Activated CD4-positive, alpha-beta T cell treated with anti-CD3 and anti-CD28 coated beads for 36 hours (primary cell): ENCODE results near the gene SLC16A11. TPM values are rescaled to one million over a fixed set of nuclear protein-coding genes. Genes with fewer than 3 reads are reported as not detected.
A peak's percentile ranks its signal among the peaks of the same experiment; 100 is the strongest.

ENCODE experiments used
- ATAC-seq: fragments of 200-7000 bp; cut with Tn5 transposase; one replicate; pipeline ENCODE4 v1.10.0; 2021; ENCODE audit warnings: mild to moderate bottlenecking, moderate library complexity
- CTCF ChIA-PET: fragments of 350-600 bp; sonication (Branson Sonifier 250); formaldehyde crosslinking; loops from one replicate; lab custom pipeline; 2021; ENCODE audit warnings: antibody characterized with exemption; lab: Charles Lee
- POLR2A ChIA-PET: fragments of 350-600 bp; sonication (Branson Sonifier 250); formaldehyde crosslinking; loops from one replicate; lab custom pipeline; 2021; ENCODE audit warnings: antibody characterized with exemption, inconsistent platforms; lab: Charles Lee
- DNase-seq: peaks from one replicate; pipeline ENCODE4 v3.0.0-alpha.2; 2020
- H3K27ac Mint-ChIP-seq: one replicate; pipeline ENCODE4 v1.8.0; 2021; ENCODE audit warnings: mixed read lengths
- H3K27me3 Mint-ChIP-seq: one replicate; pipeline ENCODE4 v1.8.0; 2021; ENCODE audit warnings: mixed read lengths
- H3K36me3 Mint-ChIP-seq: one replicate; pipeline ENCODE4 v1.8.0; 2021; ENCODE audit warnings: low read depth, mixed read lengths
- H3K4me1 Mint-ChIP-seq: one replicate; pipeline ENCODE4 v1.8.0; 2021; ENCODE audit warnings: mixed read lengths
- H3K4me3 Mint-ChIP-seq: one replicate; pipeline ENCODE4 v1.8.0; 2021; ENCODE audit warnings: mild to moderate bottlenecking, moderate library complexity, mixed read lengths
- H3K9me3 Mint-ChIP-seq: one replicate; pipeline ENCODE4 v1.8.0; 2021; ENCODE audit warnings: low read depth, mixed read lengths
- intact Hi-C, 2 experiments: fragments of 100-400 bp; cut with DNase I in 1 of 2; cut with micrococcal nuclease in 1 of 2; formaldehyde crosslinking; loops; one replicate each; pipeline versions ENCODE4 v1.14.2 to v1.15.1; 2022 to 2024; cut with DNase I, micrococcal nuclease
- total RNA-seq, 2 experiments: library from RNA; stranded (reverse); gene quantifications; one replicate each; pipeline ENCODE4 v1.2.3, GENCODE V29; 2021

The SLC16A11 gene
- total RNA-seq, 2 experiments from 2014 or later: 1.2 to 1.5 TPM

GRCh38 chr17:7017827-7018200 lies 26.1 kb downstream of the SLC16A11 start:
- H3K4me1 Mint-ChIP-seq: peaks cover 51% of the 10 kb centered on the region
- H3K9me3 Mint-ChIP-seq: no peaks in the 10 kb centered on the region
- ATAC-seq (no peak), DNase-seq (peak; percentile 41)
- H3K27ac Mint-ChIP-seq: no peak overlapping the region
- H3K27me3 Mint-ChIP-seq: peaks cover 5% of the 10 kb centered on the region
- no peak overlapping the region for H3K4me3 Mint-ChIP-seq
- intact Hi-C loops: loop anchor here in 1 of 2 experiments (10.0 kb wide), 1 partner anchor 467 kb away; the partner anchor contains the start of genes POLR2A and SLC35G6
- CTCF ChIA-PET: no interaction called here
- peaks cover 28% of the 10 kb centered on the region for H3K36me3 Mint-ChIP-seq
- POLR2A ChIA-PET: no interaction called here

GRCh38 chr17:7016886-7017826 lies 26.7 kb downstream of the SLC16A11 start:
- ChIA-PET POLR2A (no interaction called here), CTCF (interaction anchor here (0.7 to 2.0 kb wide), 4 partner anchors 13 to 106 kb away, joined by 4 to 6 read pairs (median 4); no protein-coding TSS in a partner anchor)
- peaks cover 1% of the 10 kb centered on the region for H3K27me3 Mint-ChIP-seq
- intact Hi-C loops: loop anchor here in 1 of 2 experiments (10.0 kb wide), 1 partner anchor 468 kb away; the partner anchor contains the start of genes POLR2A and SLC35G6
- peaks cover 29% of the 10 kb centered on the region for H3K36me3 Mint-ChIP-seq
- ATAC-seq (no peak), DNase-seq (no peak)
- peaks cover 45% of the 10 kb centered on the region for H3K4me1 Mint-ChIP-seq
- H3K9me3 Mint-ChIP-seq: no peaks in the 10 kb centered on the region
- H3K4me3 Mint-ChIP-seq: no peak overlapping the region
- peak overlapping the region; percentile 74 for H3K27ac Mint-ChIP-seq

GRCh38 chr17:7016418-7016817 lies 27.5 kb downstream of the SLC16A11 start:
- POLR2A ChIA-PET: no interaction called here
- DNase-seq (peak; percentile 46), ATAC-seq (no peak)
- CTCF ChIA-PET: interaction anchor here (0.6 to 2.0 kb wide), 5 partner anchors 12 to 106 kb away, joined by 3 to 6 read pairs (median 4); no protein-coding TSS in a partner anchor
- intact Hi-C loops: loop anchor here in 1 of 2 experiments (10.0 kb wide), 1 partner anchor 468 kb away; the partner anchor contains the start of genes POLR2A and SLC35G6
- Mint-ChIP-seq H3K4me3 (peak overlapping the region; percentile 92), H3K27me3 (no peaks in the 10 kb centered on the region), H3K9me3 (no peaks in the 10 kb centered on the region), H3K4me1 (peaks cover 42% of the 10 kb centered on the region), H3K36me3 (peaks cover 30% of the 10 kb centered on the region), H3K27ac (peak overlapping the region; percentile 94)

DNA sequence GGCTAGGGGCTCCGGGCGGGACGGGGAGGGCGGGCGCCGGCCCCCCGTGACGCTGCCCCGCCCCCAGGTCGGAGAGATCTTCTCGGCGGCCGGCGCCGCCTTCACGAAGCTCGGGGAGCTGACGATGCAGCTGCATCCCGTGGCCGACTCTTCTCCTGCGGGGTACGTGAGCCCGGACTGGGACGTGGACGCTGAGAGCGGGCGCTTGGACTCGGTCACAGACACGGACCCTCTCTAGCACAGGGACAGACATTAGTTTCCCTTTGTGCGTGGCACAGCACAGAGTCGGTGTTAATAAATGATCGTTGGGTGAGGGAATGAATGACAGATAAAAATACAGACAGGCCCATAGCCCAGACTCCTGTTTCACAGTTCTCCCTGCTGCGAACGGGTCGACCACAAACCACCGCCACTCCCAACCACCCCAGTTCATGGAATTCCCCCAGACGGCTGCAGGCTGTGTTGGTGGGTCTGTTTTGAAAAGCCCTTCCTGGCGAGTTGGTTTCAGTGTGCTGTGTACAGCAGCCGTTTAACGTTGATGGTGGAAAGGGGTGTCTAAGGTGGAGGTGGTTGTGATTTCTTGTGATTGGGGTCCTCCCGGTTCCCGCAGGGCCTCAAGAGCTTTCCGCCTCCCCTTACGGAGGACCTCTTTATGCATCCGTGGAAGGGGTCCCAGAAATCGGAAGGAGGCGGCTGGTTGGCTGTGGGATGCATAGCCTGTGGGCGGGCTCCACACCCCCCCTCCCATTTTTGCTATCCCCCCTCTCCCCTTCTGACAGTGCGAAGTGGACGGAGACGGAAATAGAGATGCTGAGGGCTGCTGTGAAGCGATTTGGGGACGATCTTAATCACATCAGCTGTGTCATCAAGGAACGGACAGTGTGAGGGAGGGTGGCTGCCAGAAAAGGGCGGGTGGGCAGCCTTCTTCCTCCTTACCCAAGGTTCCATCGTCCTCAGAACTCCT lies 28.6 kb downstream of the SLC16A11 start:
- DNase-seq (peak; percentile 86), ATAC-seq (peak; percentile 18)
- peak overlapping the region; percentile 94 for H3K27ac Mint-ChIP-seq
- peaks cover 30% of the 10 kb centered on the region for H3K36me3 Mint-ChIP-seq
- peak overlapping the region; percentile 92 for H3K4me3 Mint-ChIP-seq
- no peaks in the 10 kb centered on the region for H3K27me3 Mint-ChIP-seq
- no peaks in the 10 kb centered on the region for H3K9me3 Mint-ChIP-seq
- ChIA-PET POLR2A (interaction anchor here (0.5 kb wide), 1 partner anchor 262 kb away, joined by 3 read pairs; no protein-coding TSS in a partner anchor), CTCF (interaction anchor here (1.0 to 2.0 kb wide), 3 partner anchors 14 to 372 kb away, joined by 3 to 6 read pairs (median 4); no protein-coding TSS in a partner anchor)
- intact Hi-C loops: loop anchor here (1.0 to 10.0 kb wide), 14 partner anchors 8 to 1529 kb away; partner anchors contain the start of genes BCL6B (in 2 of the 2), C17orf100 (in 1 of the 2), DERL2 (in 1 of the 2) and EIF5A (in 1 of the 2)
- peaks cover 45% of the 10 kb centered on the region for H3K4me1 Mint-ChIP-seq

GRCh38 chr17:7014261-7014994 lies 29.5 kb downstream of the SLC16A11 start:
- Mint-ChIP-seq H3K4me3 (peak overlapping the region; percentile 92), H3K4me1 (peaks cover 54% of the 10 kb centered on the region), H3K36me3 (peaks cover 32% of the 10 kb centered on the region), H3K27ac (peak overlapping the region; percentile 99), H3K9me3 (no peaks in the 10 kb centered on the region), H3K27me3 (no peaks in the 10 kb centered on the region)
- DNase-seq (peak; percentile 99), ATAC-seq (peak; percentile 88)
- POLR2A ChIA-PET: no interaction called here
- CTCF ChIA-PET: interaction anchor here (1.1 kb wide), 1 partner anchor 371 kb away, joined by 4 read pairs; no protein-coding TSS in a partner anchor
- intact Hi-C loops: loop anchor here (1.0 to 10.0 kb wide), 14 partner anchors 9 to 1528 kb away; partner anchors contain the start of genes BCL6B (in 1 of the 2), C17orf100 (in 1 of the 2), DERL2 (in 1 of the 2) and EIF5A (in 1 of the 2)

- intact Hi-C loops: loop anchor here (1.0 to 10.0 kb wide), 7 partner anchors 160 to 1370 kb away; partner anchors contain the start of genes C17orf100 (in 2 of the 2), MED31 (in 2 of the 2), PIMREG (in 1 of the 2) and POLR2A (in 1 of the 2)
- Mint-ChIP-seq H3K9me3 (no peaks in the 10 kb centered on the region), H3K27me3 (no peaks in the 10 kb centered on the region), H3K36me3 (peaks cover 25% of the 10 kb centered on the region), H3K4me3 (peak overlapping the region; percentile 92), H3K27ac (peak overlapping the region; percentile 99), H3K4me1 (peaks cover 53% of the 10 kb centered on the region)
- ChIA-PET POLR2A (no interaction called here), CTCF (interaction anchor here (0.7 to 2.3 kb wide), 8 partner anchors 8 to 428 kb away, joined by 3 to 9 read pairs (median 4); no protein-coding TSS in a partner anchor)
- ATAC-seq: no peak
- no peak for DNase-seq
These were observed 32.0 kb downstream of the SLC16A11 start for GRCh38 chr17:7011942-7012254.

DNA sequence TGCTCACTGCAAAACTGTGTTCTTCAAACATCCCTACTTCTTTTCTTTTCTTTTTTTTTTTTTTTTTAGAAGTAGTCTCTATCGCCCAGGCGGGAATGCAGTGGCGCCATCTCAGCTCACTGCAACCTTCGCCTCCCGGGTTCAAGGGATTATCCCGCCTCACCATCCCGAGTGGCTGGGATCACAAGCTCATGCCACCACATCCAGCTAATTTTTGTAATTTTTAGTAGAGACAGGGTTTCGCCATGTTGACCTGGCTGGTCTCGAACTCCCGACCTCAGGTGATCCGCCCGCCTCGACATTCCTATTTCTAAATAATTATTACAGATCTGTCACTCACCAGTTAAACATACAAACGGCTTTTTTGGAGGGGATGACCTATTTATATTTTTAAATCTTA lies 32.5 kb downstream of the SLC16A11 start:
- ChIA-PET CTCF (interaction anchor here (1.1 kb wide), 1 partner anchor 10 kb away, joined by 3 read pairs; no protein-coding TSS in a partner anchor), POLR2A (interaction anchor here (0.6 kb wide), 1 partner anchor 65 kb away, joined by 7 read pairs; no protein-coding TSS in a partner anchor)
- Mint-ChIP-seq H3K27me3 (no peaks in the 10 kb centered on the region), H3K4me3 (peak overlapping the region; percentile 92), H3K4me1 (peaks cover 48% of the 10 kb centered on the region), H3K9me3 (no peaks in the 10 kb centered on the region), H3K36me3 (peaks cover 25% of the 10 kb centered on the region), H3K27ac (peak overlapping the region; percentile 99)
- DNase-seq (no peak), ATAC-seq (no peak)
- intact Hi-C loops: loop anchor here (5.0 to 10.0 kb wide), 5 partner anchors 159 to 1371 kb away; partner anchors contain the start of genes C17orf100 (in 1 of the 2), MED31 (in 1 of the 2), POLR2A (in 1 of the 2) and RPL26 (in 1 of the 2)

DNA sequence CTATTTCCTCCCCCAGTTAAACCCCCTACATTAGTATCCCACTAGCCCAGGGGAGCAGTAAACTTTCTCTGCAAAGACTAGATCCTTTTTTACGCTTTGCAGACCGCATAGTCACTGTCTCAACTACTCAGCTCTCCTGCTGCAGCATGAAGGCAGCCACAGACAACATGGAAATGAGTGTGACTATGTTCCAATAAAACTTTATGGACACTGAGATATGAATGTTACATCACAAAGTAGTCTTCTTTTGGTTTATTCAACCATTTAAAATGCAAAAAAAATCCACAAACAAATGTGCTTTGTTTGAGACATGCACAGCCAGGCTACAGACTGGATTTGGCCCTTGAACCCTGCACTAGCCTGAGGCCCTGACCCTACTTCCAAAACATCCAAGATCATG lies 33.4 kb downstream of the SLC16A11 start:
- Mint-ChIP-seq H3K27me3 (no peaks in the 10 kb centered on the region), H3K36me3 (peaks cover 21% of the 10 kb centered on the region), H3K4me3 (peak overlapping the region; percentile 46), H3K4me1 (peaks cover 39% of the 10 kb centered on the region), H3K27ac (no peak overlapping the region), H3K9me3 (no peaks in the 10 kb centered on the region)
- ATAC-seq (no peak), DNase-seq (no peak)
- POLR2A ChIA-PET: interaction anchor here (0.6 kb wide), 1 partner anchor 66 kb away, joined by 7 read pairs; no protein-coding TSS in a partner anchor
- CTCF ChIA-PET: interaction anchor here (0.6 to 1.3 kb wide), 4 partner anchors 11 to 1178 kb away, joined by 3 to 4 read pairs (median 4); no protein-coding TSS in a partner anchor
- intact Hi-C loops: loop anchor here (5.0 to 10.0 kb wide), 5 partner anchors 158 to 1372 kb away; partner anchors contain the start of genes C17orf100 (in 1 of the 2), MED31 (in 1 of the 2), POLR2A (in 1 of the 2) and RPL26 (in 1 of the 2)

GRCh38 chr17:7007143-7007542 lies 36.7 kb downstream of the SLC16A11 start:
- intact Hi-C loops: loop anchor here in 1 of 2 experiments (5.0 kb wide), 1 partner anchor 35 kb away; no protein-coding TSS in a partner anchor
- Mint-ChIP-seq H3K4me3 (no peak overlapping the region), H3K4me1 (peaks cover 41% of the 10 kb centered on the region), H3K27ac (no peak overlapping the region), H3K36me3 (peaks cover 10% of the 10 kb centered on the region), H3K9me3 (no peaks in the 10 kb centered on the region), H3K27me3 (no peaks in the 10 kb centered on the region)
- CTCF ChIA-PET: interaction anchor here (0.5 to 7.4 kb wide), 7 partner anchors 8 to 163 kb away, joined by 3 to 157 read pairs (median 5); no protein-coding TSS in a partner anchor
- ATAC-seq (no peak), DNase-seq (peak; percentile 45)
- POLR2A ChIA-PET: interaction anchor here (0.6 kb wide), 1 partner anchor 75 kb away, joined by 3 read pairs; no protein-coding TSS in a partner anchor
